Psoas muscle (tissue), 8 donors: ENCODE measurements around the gene WDR48. TPM values are rescaled to one million over a fixed set of nuclear protein-coding genes. Genes with fewer than 3 reads are reported as not detected.
A peak's percentile ranks its signal among the peaks of the same experiment; 100 is the strongest.

Experiments used
- ATAC-seq, 4 donors: fragments of 200-7000 bp; cut with Tn5 transposase; one replicate each; pipeline ENCODE4 v1.9.1; 2020; ENCODE audit warnings: moderate library complexity in 3 of 4, mild to moderate bottlenecking in 2 of 4
- DNase-seq, 2 donors: peaks; one replicate each; pipeline ENCODE4 v3.0.0-alpha.2; 2020
- H3K27ac ChIP-seq: fragments of 200-600 bp; one replicate; pipeline ENCODE4 v1.8.0; 2022
- H3K27me3 ChIP-seq, 3 donors: fragments of 200-600 bp in 1 of 3; one replicate each; pipeline versions ENCODE4 v1.6.1 to v1.8.0; 2013 to 2022; ENCODE audit warnings: low read length in 2 of 3, mild to moderate bottlenecking in 2 of 3, moderate library complexity in 1 of 3; ENCODE audit not compliant: insufficient read depth in 3 of 3
- H3K36me3 ChIP-seq, 2 donors: fragments of 200-600 bp in 1 of 2; one replicate each; pipeline versions ENCODE4 v1.6.1 to v1.8.0; 2013 to 2022; ENCODE audit warnings: low read depth in 1 of 2, mild to moderate bottlenecking in 1 of 2, moderate library complexity in 1 of 2; ENCODE audit not compliant: insufficient read depth in 1 of 2
- H3K4me1 ChIP-seq: fragments of 200-600 bp; one replicate; pipeline ENCODE4 v1.8.0; 2022
- H3K4me3 ChIP-seq: fragments of 200-600 bp; one replicate; pipeline ENCODE4 v1.8.0; 2022; ENCODE audit warnings: mild to moderate bottlenecking
- H3K9me3 ChIP-seq: fragments of 200-600 bp; one replicate; pipeline ENCODE4 v1.8.0; 2022
- WGBS, 3 donors: extraction: QIAGEN DNeasy Blood & Tissue Kit; methylation state at CpG; one replicate each; pipeline versions ENCODE4 v1.1.6 to v1.1.7; 2013; 5-methylcytosine and 5-hydroxymethylcytosine counted together
- intact Hi-C, 2 donors: fragments of 100-400 bp; cut with DNase I; formaldehyde crosslinking; loops; one replicate each; pipeline versions ENCODE4 v1.11.0 to v1.14.2; 2022
- long read RNA-seq, 2 donors: library from polyadenylated mRNA; unstranded; transcript quantifications; one replicate each; pipeline ENCODE4 v2.0.0, GENCODE V29; 2021
- polyA plus RNA-seq, 3 donors: library from polyadenylated mRNA; stranded (reverse); fragments of 200-250 nt; gene quantifications; one replicate each; pipeline ENCODE4 v1.2.3, GENCODE V29; 2013
- total RNA-seq, 4 donors: library from RNA; stranded (reverse); fragmentation: NEBNext Ultra II Directional in 2 of 4; extraction: Animal tissue kit (Norgen Biotek cat#: 25700) in 2 of 4; gene quantifications; one replicate each; pipeline versions ENCODE4 v1.2.1 to v1.2.4, GENCODE V29; 2021 to 2023
- TF ChIP-seq, protein P1 (sequence below): fragments of 200-600 bp; IDR thresholded peaks from one replicate; pipeline ENCODE4 v1.8.0; 2022; ENCODE audit warnings: antibody characterized with exemption
- donor health status: healthy with polysubstance abuse.
- donor health status: DM: no; HTN: no; CAD: no; lungs with moderate emphysema.
- donor health status: Bipolar disorder and iron deficiency.
- donor health status: healthy.
- donor health status: DM: yes; HTN: yes; CAD: no.
- donor health status: DM: no; HTN: no; CAD: no.
- donor health status: DM: no; HTN: no; CAD: no.
- donor health status: DM: yes; HTN: yes; CAD: no.

WDR48 gene
- 10 to 100 TPM; 16.0 to 27.6 (median 21.6) TPM for total RNA-seq
- polyA plus RNA-seq, result 10 to 100 TPM in 2 of 3 donors, 1 to 10 TPM in 1; 8.7 to 14.8 (median 10.8) TPM
- long read RNA-seq, donor 1, partial matches to known transcripts, result 6 of 13 reads
- long read RNA-seq, donor 1, other reads (novel, unspliced or antisense), result 3 of 13 reads
- long read RNA-seq, donor 2, transcript WDR48-201 (19 exons, 3,707 nt), result major isoform, 6 of 11 reads
- long read RNA-seq, donor 2, partial matches to known transcripts, result 5 of 11 reads
- long read RNA-seq, donor 2, other reads (novel, unspliced or antisense), result 0 of 11 reads

DNA sequence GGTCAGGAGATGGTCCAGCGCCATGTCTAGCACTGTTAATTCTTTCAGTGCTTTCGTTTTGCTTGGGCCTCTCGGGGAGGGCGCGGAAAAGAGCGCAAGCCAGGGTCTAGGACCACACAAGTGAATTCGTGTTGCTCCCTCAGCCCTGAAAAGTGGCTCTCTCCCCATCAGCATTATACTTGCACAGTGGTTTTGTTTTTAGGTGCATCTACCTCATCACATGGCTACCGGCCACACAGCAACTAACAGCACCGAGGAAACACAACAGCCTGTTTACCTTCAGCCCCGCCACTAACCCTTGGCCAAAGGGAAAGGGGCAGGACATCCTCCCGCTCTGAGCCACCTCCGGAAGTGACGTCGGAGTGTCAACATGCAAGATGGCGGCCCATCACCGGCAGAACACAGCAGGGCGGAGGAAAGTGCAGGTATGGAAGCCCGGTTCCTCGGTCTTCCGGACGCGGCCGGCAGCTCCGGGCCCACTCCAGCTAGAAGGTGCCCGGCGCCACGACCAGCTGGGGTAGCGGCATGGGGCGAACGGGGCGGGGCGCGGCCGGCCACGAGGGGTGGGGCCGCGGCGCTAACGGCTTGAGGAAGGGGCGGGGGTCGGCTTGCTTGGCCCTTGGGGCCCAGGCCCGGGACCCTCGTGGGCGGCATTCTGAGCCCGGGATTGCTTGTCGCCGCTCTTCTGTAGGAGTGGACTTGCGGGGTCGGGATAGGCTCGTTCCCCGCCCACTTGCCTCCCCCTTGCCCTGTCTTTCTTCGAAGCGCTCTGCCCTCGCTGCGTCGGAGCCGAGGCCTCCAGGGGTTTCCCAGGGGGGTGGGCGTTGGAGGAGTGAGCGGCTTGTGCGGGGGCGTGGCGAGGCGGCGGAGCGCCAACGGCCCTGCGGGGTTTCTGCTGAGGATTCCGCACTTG is at the start of gene WDR48, which contains the start of gene SCN11A:
Gene WDR48 (plus strand): TSS at position 368 of the 913 bp plus-strand sequence. CDS start 10 bp downstream, at position 378.
Gene SCN11A (minus strand): TSS at position 296 of the 913 bp plus-strand sequence. CDS start 101,582 bp downstream, outside the sequence.
- Histone ChIP-seq H3K4me1 (peaks cover 26% of the 10 kb centered on the region), H3K27ac (peak within 1 kb of the TSS; percentile 93), H3K4me3 (peak within 1 kb of the TSS; percentile 86), H3K9me3 (no peaks in the 10 kb centered on the region), H3K27me3 (no peaks in the 10 kb centered on the region), H3K36me3 (no peaks in the 10 kb centered on the region)
- peak; percentile 99 to 100 (median 100) for ATAC-seq
- 0 to 1% (median 1%) methylated on average over 64 to 68 of the region's 68 CpGs for WGBS, 3 donors
- DNase-seq, result peak; percentile 92 to 96
- intact Hi-C loops, result no loop called here
- TF ChIP-seq, protein P1, sequence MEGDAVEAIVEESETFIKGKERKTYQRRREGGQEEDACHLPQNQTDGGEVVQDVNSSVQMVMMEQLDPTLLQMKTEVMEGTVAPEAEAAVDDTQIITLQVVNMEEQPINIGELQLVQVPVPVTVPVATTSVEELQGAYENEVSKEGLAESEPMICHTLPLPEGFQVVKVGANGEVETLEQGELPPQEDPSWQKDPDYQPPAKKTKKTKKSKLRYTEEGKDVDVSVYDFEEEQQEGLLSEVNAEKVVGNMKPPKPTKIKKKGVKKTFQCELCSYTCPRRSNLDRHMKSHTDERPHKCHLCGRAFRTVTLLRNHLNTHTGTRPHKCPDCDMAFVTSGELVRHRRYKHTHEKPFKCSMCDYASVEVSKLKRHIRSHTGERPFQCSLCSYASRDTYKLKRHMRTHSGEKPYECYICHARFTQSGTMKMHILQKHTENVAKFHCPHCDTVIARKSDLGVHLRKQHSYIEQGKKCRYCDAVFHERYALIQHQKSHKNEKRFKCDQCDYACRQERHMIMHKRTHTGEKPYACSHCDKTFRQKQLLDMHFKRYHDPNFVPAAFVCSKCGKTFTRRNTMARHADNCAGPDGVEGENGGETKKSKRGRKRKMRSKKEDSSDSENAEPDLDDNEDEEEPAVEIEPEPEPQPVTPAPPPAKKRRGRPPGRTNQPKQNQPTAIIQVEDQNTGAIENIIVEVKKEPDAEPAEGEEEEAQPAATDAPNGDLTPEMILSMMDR, result no peak

DNA sequence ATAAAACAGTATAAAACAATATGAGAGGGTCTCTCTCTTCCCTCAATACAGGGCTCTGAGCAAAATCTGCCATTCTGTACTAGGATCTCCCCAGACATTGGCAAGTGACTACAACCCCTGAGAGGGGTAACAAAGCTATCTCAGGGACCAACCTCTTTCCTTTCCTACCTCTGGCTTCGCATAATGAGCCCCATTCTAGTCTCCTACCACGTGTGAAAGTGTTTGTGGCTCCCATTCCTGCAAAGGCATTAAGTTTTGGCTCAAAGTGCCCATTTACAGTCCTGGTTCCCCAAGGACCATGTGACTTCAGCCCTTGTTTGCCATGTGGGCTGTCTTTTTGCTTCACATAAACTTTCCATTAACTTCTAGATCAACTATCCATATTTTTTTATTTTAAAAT is 46.5 kb upstream of the WDR48 start:
- Histone ChIP-seq H3K4me1 (no peaks in the 10 kb centered on the region), H3K36me3 (no peaks in the 10 kb centered on the region), H3K4me3 (no peak overlapping the region), H3K9me3 (no peaks in the 10 kb centered on the region), H3K27ac (no peak overlapping the region), H3K27me3 (no peaks in the 10 kb centered on the region)
- ATAC-seq (no peak), DNase-seq (no peak)
- intact Hi-C loops, result no loop called here
- 26 to 38% (median 30%) methylated on average over 2 of the region's 2 CpGs for WGBS, 3 donors
- TF ChIP-seq, protein P1, result no peak

DNA sequence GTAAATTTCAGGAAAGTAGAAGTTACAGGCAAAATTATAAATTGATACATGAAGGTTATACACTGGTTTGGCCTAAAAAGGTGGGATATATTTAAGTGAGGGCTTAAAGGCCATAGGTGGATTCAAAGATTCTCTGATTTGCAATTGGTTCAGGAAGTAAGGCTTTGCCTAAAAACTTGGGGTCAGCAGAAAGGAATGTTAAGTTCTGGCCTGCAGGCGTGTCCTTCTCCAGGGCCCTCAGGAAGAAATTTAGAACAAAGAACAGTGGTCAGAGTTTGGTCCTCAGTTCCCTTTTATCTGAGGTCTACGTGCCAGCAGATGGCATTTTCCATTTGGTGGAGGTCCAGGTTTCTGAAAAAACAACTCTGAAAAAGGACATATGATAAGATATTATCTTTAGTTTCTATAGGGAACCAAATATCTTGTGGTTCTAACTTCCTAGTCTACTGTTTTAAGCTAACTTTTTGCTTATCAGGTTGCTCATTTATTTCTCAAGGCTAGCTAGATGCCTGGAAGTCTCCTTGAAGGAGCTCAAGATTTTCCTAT is 40.6 kb upstream of the WDR48 start:
- no peaks in the 10 kb centered on the region for H3K36me3 ChIP-seq
- no peak overlapping the region for H3K27ac ChIP-seq
- ATAC-seq (no peak), DNase-seq (no peak)
- no peak overlapping the region for H3K4me3 ChIP-seq
- no peaks in the 10 kb centered on the region for H3K9me3 ChIP-seq
- intact Hi-C loops, result no loop called here
- no peaks in the 10 kb centered on the region for H3K27me3 ChIP-seq
- no peaks in the 10 kb centered on the region for H3K4me1 ChIP-seq
- 52 to 60% (median 58%) methylated on average over 2 of the region's 2 CpGs for WGBS, 3 donors
- TF ChIP-seq, protein P1, result no peak

DNA sequence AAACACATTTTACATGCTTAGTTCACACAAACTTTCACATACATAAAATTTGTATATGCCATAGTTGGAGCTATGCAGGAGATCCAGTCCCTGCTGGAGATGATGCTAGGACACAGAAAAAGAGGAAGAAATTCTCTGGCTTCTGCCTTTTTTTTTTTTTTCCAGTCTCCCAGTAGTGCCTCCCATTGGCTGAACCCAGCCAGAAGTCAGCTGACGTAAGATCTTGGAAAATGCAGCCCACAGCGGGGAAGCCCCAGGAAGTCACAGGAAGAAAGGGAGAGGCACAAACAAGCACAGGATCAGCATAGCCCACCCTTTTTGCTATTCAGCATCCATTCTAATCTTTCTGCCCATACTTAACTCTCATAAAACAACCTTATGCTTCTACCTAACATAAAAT is 38.5 kb upstream of the WDR48 start:
- intact Hi-C loops, result no loop called here
- 4 to 13% (median 6%) methylated on average over 2 of the region's 2 CpGs for WGBS, 3 donors
- Histone ChIP-seq H3K27me3 (no peaks in the 10 kb centered on the region), H3K9me3 (no peaks in the 10 kb centered on the region), H3K4me3 (no peak overlapping the region), H3K36me3 (no peaks in the 10 kb centered on the region), H3K27ac (no peak overlapping the region), H3K4me1 (no peaks in the 10 kb centered on the region)
- DNase-seq, result no peak
- ATAC-seq, result no peak
- TF ChIP-seq, protein P1, result no peak
